H1 (cell line): ENCODE measurements around the gene SCGB3A1. TPM values are rescaled to one million over a fixed set of nuclear protein-coding genes. Genes with fewer than 3 reads are reported as not detected.

Experiments used
- CTCF ChIA-PET: fragments of 300-600 bp; sonication (Branson Sonifier 250); formaldehyde crosslinking; loops from one replicate; lab custom pipeline; 2021; ENCODE audit not compliant: partially characterized antibody; lab: Charles Lee
- POLR2A ChIA-PET: fragments of 300-600 bp; sonication (Branson Sonifier 250); formaldehyde crosslinking; loops from one replicate; lab custom pipeline; 2021; ENCODE audit warnings: inconsistent platforms; ENCODE audit not compliant: partially characterized antibody; lab: Charles Lee
- DNase-seq, 2 experiments: peaks; one replicate each; pipeline versions ENCODE4 v3.0.0 to v3.0.0-alpha.2; 2010 to 2022; ENCODE audit warnings: low spot score in 2 of 2, low read depth in 1 of 2, mixed read lengths in 1 of 2
- FAIRE-seq: peaks from 2 replicates; lab custom pipeline; 2011; peaks lifted over from hg19 to GRCh38; lab: Jason Lieb, UNC
- H2AFZ ChIP-seq: 2 replicates; pipeline ENCODE4 v1.8.1; 2012; ENCODE audit warnings: low read length, inconsistent platforms
- H2AK5ac ChIP-seq: 2 replicates; pipeline ENCODE4 v1.6.1; 2013; ENCODE audit warnings: low read depth, low read length
- H2BK120ac ChIP-seq: replicated peaks from 2 replicates; pipeline ENCODE3; 2013; ENCODE audit warnings: low read depth, low read length, inconsistent platforms
- H2BK12ac ChIP-seq: 2 replicates; pipeline ENCODE4 v1.6.1; 2013; ENCODE audit warnings: low read depth, low read length
- H2BK15ac ChIP-seq: 2 replicates; pipeline ENCODE4 v1.6.1; 2013; ENCODE audit warnings: low read length
- H2BK20ac ChIP-seq: 2 replicates; pipeline ENCODE4 v1.6.1; 2013; ENCODE audit warnings: low read length
- H2BK5ac ChIP-seq: 2 replicates; pipeline ENCODE4 v1.6.1; 2013; ENCODE audit warnings: low read depth, low read length
- H3K14ac ChIP-seq: 2 replicates; pipeline ENCODE4 v1.6.1; 2013; ENCODE audit warnings: inconsistent platforms; ENCODE audit not compliant: insufficient read length
- H3K18ac ChIP-seq: 2 replicates; pipeline ENCODE4 v1.6.1; 2013; ENCODE audit warnings: low read length; ENCODE audit errors: extremely low read depth
- H3K23ac ChIP-seq: 2 replicates; pipeline ENCODE4 v1.6.1; 2013; ENCODE audit warnings: inconsistent platforms; ENCODE audit not compliant: insufficient read length
- H3K23me2 ChIP-seq: 2 replicates; pipeline ENCODE4 v1.6.1; 2013; ENCODE audit warnings: low read depth, low read length
- H3K27ac ChIP-seq: 2 replicates; pipeline ENCODE4 v1.6.1; 2011; ENCODE audit warnings: low read depth, low read length, inconsistent platforms
- H3K27me3 ChIP-seq, 4 experiments: replicated peaks in 1 of 4; 1 replicate in 1 of 4; 2 replicates in 3 of 4; pipeline versions ENCODE4 v1.6.1 to v1.8.1; 2011 to 2013; ENCODE audit warnings: low read length in 3 of 4, mild to moderate bottlenecking in 3 of 4, inconsistent platforms in 2 of 4, mixed read lengths in 2 of 4, moderate library complexity in 1 of 4; ENCODE audit not compliant: control insufficient read depth in 3 of 4, insufficient read depth in 3 of 4; ENCODE audit errors: extremely low read depth in 1 of 4
- H3K36me3 ChIP-seq, 4 experiments: 2 replicates each; pipeline versions ENCODE4 v1.6.1 to v1.8.1; 2011 to 2013; ENCODE audit warnings: mild to moderate bottlenecking in 4 of 4, low read length in 3 of 4, moderate library complexity in 2 of 4, control low read depth in 1 of 4, inconsistent platforms in 1 of 4; ENCODE audit not compliant: insufficient read depth in 4 of 4, control insufficient read depth in 2 of 4
- H3K4ac ChIP-seq: replicated peaks from 2 replicates; pipeline ENCODE3; 2013; ENCODE audit warnings: low read length, low read depth, mixed read lengths, inconsistent platforms; ENCODE audit not compliant: insufficient read length
- H3K4me1 ChIP-seq, 4 experiments: replicated peaks in 1 of 4; 1 replicate in 1 of 4; 2 replicates in 3 of 4; pipeline versions ENCODE4 v1.6.1 to v1.8.1; 2011 to 2013; ENCODE audit warnings: low read length in 3 of 4, inconsistent platforms in 2 of 4, mixed read lengths in 1 of 4; ENCODE audit not compliant: insufficient read depth in 4 of 4, control insufficient read depth in 3 of 4
- H3K4me2 ChIP-seq, 2 experiments: 2 replicates each; pipeline versions ENCODE4 v1.6.1 to v1.8.1; 2011 to 2013; ENCODE audit warnings: low read depth in 2 of 2, low read length in 2 of 2, control low read depth in 1 of 2, inconsistent platforms in 1 of 2, mild to moderate bottlenecking in 1 of 2; ENCODE audit not compliant: insufficient read depth in 1 of 2
- H3K4me3 ChIP-seq, 4 experiments: fragments of 200-600, 300-600 bp in 1 of 4; sonication (generic), shearing (Covaris generic), sonication (Bioruptor Twin) in 1 of 4; 2 replicates each; pipeline versions ENCODE4 v1.5.1 to v1.8.1; 2011 to 2016; ENCODE audit warnings: low read length in 4 of 4, low read depth in 3 of 4, control low read depth in 2 of 4, inconsistent platforms in 2 of 4, mild to moderate bottlenecking in 2 of 4, mixed read lengths in 1 of 4, moderate library complexity in 1 of 4; ENCODE audit not compliant: insufficient read depth in 2 of 4; ENCODE audit errors: extremely low read depth in 1 of 4
- H3K56ac ChIP-seq: replicated peaks from 2 replicates; pipeline ENCODE3; 2013; ENCODE audit warnings: low read depth, mild to moderate bottlenecking, mixed read lengths, low read length, inconsistent platforms; ENCODE audit not compliant: insufficient read length
- H3K79me1 ChIP-seq: 2 replicates; pipeline ENCODE4 v1.6.1; 2013; ENCODE audit warnings: low read depth, low read length, control low read depth
- H3K79me2 ChIP-seq, 2 experiments: 2 replicates each; pipeline versions ENCODE4 v1.6.1 to v1.8.1; 2012 to 2013; ENCODE audit warnings: low read length in 2 of 2, mild to moderate bottlenecking in 2 of 2, inconsistent platforms in 1 of 2; ENCODE audit not compliant: insufficient read depth in 2 of 2, control insufficient read depth in 1 of 2
- H3K9ac ChIP-seq, 4 experiments: replicated peaks in 1 of 4; 1 replicate in 1 of 4; 2 replicates in 3 of 4; pipeline versions ENCODE4 v1.6.1 to v1.8.1; 2011 to 2013; ENCODE audit warnings: low read depth in 3 of 4, low read length in 3 of 4, control low read depth in 2 of 4, mild to moderate bottlenecking in 2 of 4, moderate library complexity in 2 of 4, inconsistent platforms in 1 of 4; ENCODE audit errors: extremely low read depth in 1 of 4
- H3K9me3 ChIP-seq, 2 experiments: 2 replicates each; pipeline versions ENCODE4 v1.6.1 to v1.8.1; 2012 to 2013; ENCODE audit warnings: mild to moderate bottlenecking in 2 of 2, moderate library complexity in 2 of 2, control low read depth in 1 of 2, inconsistent platforms in 1 of 2, low read depth in 1 of 2, low read length in 1 of 2, mixed read lengths in 1 of 2; ENCODE audit not compliant: insufficient read depth in 2 of 2
- H4K20me1 ChIP-seq, 2 experiments: replicated peaks in 1 of 2; 2 replicates each; pipeline versions ENCODE3 to v1.8.1; 2011 to 2013; ENCODE audit warnings: inconsistent platforms in 2 of 2, low read length in 2 of 2, mild to moderate bottlenecking in 1 of 2; ENCODE audit not compliant: insufficient read depth in 2 of 2, control insufficient read depth in 1 of 2
- H4K5ac ChIP-seq: 2 replicates; pipeline ENCODE4 v1.6.1; 2013; ENCODE audit warnings: low read length, low read depth, mixed read lengths, inconsistent platforms; ENCODE audit not compliant: insufficient read length
- H4K8ac ChIP-seq: 2 replicates; pipeline ENCODE4 v1.8.0; 2013; ENCODE audit warnings: mild to moderate bottlenecking, moderate library complexity, low read length, inconsistent platforms; ENCODE audit not compliant: insufficient read depth; ENCODE audit errors: extremely low read depth
- H4K91ac ChIP-seq: replicated peaks from 2 replicates; pipeline ENCODE3; 2013; ENCODE audit warnings: low read length, mixed read lengths, inconsistent platforms; ENCODE audit not compliant: insufficient read length
- EP300 ChIP-seq, 2 experiments: IDR thresholded peaks; 1 replicate in 1 of 2; 2 replicates in 1 of 2; pipeline ENCODE4 v1.6.1; 2011 to 2012; ENCODE audit warnings: low read depth in 2 of 2, low read length in 2 of 2, mild to moderate bottlenecking in 2 of 2, borderline replicate concordance in 1 of 2, inconsistent platforms in 1 of 2, moderate library complexity in 1 of 2
- FOSL1 ChIP-seq: IDR thresholded peaks from 2 replicates; pipeline ENCODE4 v1.6.1; 2011; ENCODE audit warnings: mild to moderate bottlenecking, low read depth, low read length, moderate library complexity; ENCODE audit not compliant: insufficient read depth
- NRF1 ChIP-seq: IDR thresholded peaks from 2 replicates; pipeline ENCODE4 v1.6.1; 2011; ENCODE audit warnings: mild to moderate bottlenecking, low read depth, low read length, improper control_type of control experiment
- SP4 ChIP-seq: IDR thresholded peaks from 2 replicates; pipeline ENCODE4 v1.6.1; 2012; ENCODE audit warnings: low read length, inconsistent platforms
- TAF1 ChIP-seq: IDR thresholded peaks from 2 replicates; pipeline ENCODE4 v1.6.1; 2011; ENCODE audit warnings: mild to moderate bottlenecking, low read depth, low read length
- TBP ChIP-seq: IDR thresholded peaks from 2 replicates; pipeline ENCODE4 v1.6.1; 2011; ENCODE audit warnings: low read depth, low read length, improper control_type of control experiment
- WGBS, 2 experiments: shearing (Covaris generic) in 1 of 2; methylation state at CpG; one replicate each; pipeline versions ENCODE4 v1.1.6 to v1.1.7; 2013 to 2015; ENCODE audit warnings: low lambda C conversion rate in 2 of 2, mixed read lengths in 2 of 2, inconsistent platforms in 1 of 2, low coverage in 1 of 2, missing lambda C conversion rate in 1 of 2; ENCODE audit not compliant: insufficient replicate concordance in 2 of 2, insufficient coverage in 1 of 2, insufficient read length in 1 of 2; ENCODE audit errors: extremely low coverage in 1 of 2, missing lambda C conversion rate in 1 of 2; 5-methylcytosine and 5-hydroxymethylcytosine counted together
- polyA plus RNA-seq, 7 experiments: library from polyadenylated mRNA; depleted of rRNA in 3 of 7; stranded (reverse) in 5 of 7; unstranded in 2 of 7; fragments of >200 nt in 5 of 7; fragments of 200-250 nt in 2 of 7; gene quantifications; 1 replicate in 5 of 7; 2 replicates in 1 of 7; 4 replicates in 1 of 7; pipeline versions ENCODE4 v1.2.1 to v1.2.3, GENCODE V29; 2011 to 2013; ENCODE audit warnings: missing spikeins in 2 of 7, mixed read lengths in 2 of 7
- total RNA-seq: library from RNA; stranded (reverse); fragmentation: NEBNext Ultra II Directional; extraction: Animal tissue kit (Norgen Biotek cat#: 25700); gene quantifications from 2 replicates; pipeline ENCODE4 v1.2.1, GENCODE V29; 2021
- TF ChIP-seq, protein P1 (sequence below): IDR thresholded peaks from 2 replicates; pipeline ENCODE4 v1.6.1; 2012; ENCODE audit warnings: inconsistent platforms
- TF ChIP-seq, protein P2 (sequence below), 3 experiments: IDR thresholded peaks; 1 replicate in 2 of 3; 2 replicates in 1 of 3; pipeline versions ENCODE4 v1.5.1 to v1.6.1; 2011; ENCODE audit warnings: low read length in 3 of 3, mild to moderate bottlenecking in 3 of 3, inconsistent platforms in 2 of 3, low read depth in 1 of 3, moderate library complexity in 1 of 3; ENCODE audit not compliant: insufficient read depth in 1 of 3; ENCODE audit errors: control extremely low read depth in 1 of 3

SCGB3A1 gene
- total and polyA plus RNA-seq, 2 of the 8 experiments (the other 6 are each of a cell fraction or from before 2014, with no cell fraction given) = 0.20 TPM; not detected in 1

DNA sequence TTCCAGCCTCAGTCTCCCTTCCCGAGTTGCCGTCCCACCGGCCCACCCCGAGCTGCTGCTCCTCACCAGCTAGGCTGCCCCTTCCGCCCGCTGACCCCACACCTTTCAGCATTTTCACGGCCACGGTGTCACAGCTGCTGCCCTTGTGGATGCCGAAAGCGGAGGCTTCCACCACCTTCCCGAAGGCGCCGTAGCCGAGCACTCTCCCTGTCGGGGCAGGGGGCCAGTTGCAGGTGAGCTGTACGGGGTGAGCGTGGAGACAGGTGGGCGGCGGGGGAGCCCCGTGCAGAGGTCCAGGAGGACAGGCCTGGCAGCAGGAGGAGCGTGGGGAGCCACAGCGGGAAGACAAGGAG is 28.2 kb upstream of the SCGB3A1 start:
- no peak overlapping the region for H2AFZ ChIP-seq
- H4K5ac ChIP-seq = no peak overlapping the region
- peak overlapping the region; percentile 62 for H4K8ac ChIP-seq
- no peak overlapping the region for H2AK5ac ChIP-seq
- H2BK15ac ChIP-seq = peak overlapping the region; percentile 72; the same call in 1 of the 2 replicates
- H3K56ac ChIP-seq = no peak overlapping the region
- no peak overlapping the region for H3K23ac ChIP-seq
- H3K36me3 ChIP-seq = no peaks in the 10 kb centered on the region
- H4K20me1 ChIP-seq = peaks cover 0 to 2% of the 10 kb centered on the region in 2 experiments
- H3K14ac ChIP-seq = no peak overlapping the region
- H3K23me2 ChIP-seq = peaks cover 4% of the 10 kb centered on the region; the same call in 1 of the 2 replicates
- no peak overlapping the region for H3K27ac ChIP-seq
- no peak overlapping the region for H2BK5ac ChIP-seq
- no peak overlapping the region for H2BK20ac ChIP-seq
- peak overlapping the region in 2 of 4 experiments; percentile 47 to 74; a peak in 3 of 8 replicates for H3K4me3 ChIP-seq
- no peaks in the 10 kb centered on the region for H3K79me1 ChIP-seq
- peak overlapping the region; percentile 78; the same call in 1 of the 2 replicates for H3K18ac ChIP-seq
- H2BK120ac ChIP-seq = no peak overlapping the region
- DNase-seq (no peak), FAIRE-seq (no peak)
- 83% methylated on average over 16 of the region's 22 CpGs; no CpG with 5 or more reads in 1 of the 2 experiments for WGBS, 2 experiments
- no peak overlapping the region for H2BK12ac ChIP-seq
- peak overlapping the region; percentile 61 for H4K91ac ChIP-seq
- no peaks in the 10 kb centered on the region for H3K9me3 ChIP-seq
- no peak overlapping the region for H3K9ac ChIP-seq
- CTCF ChIA-PET = interaction anchor here (0.6 to 4.9 kb wide), 43 partner anchors 9 to 528 kb away, joined by 3 to 52 read pairs (median 4); partner anchors contain the start of gene FLT4
- peak overlapping the region; percentile 87 for H3K4me2 ChIP-seq
- H3K4ac ChIP-seq = no peak overlapping the region
- POLR2A ChIA-PET = interaction anchor here (0.6 to 1.6 kb wide), 8 partner anchors 9 to 1014 kb away, joined by 3 to 6 read pairs (median 3); no protein-coding TSS in a partner anchor
- no peak for TF ChIP-seq SP4
- TF ChIP-seq TAF1 = no peak
- TF ChIP-seq, protein P1, sequence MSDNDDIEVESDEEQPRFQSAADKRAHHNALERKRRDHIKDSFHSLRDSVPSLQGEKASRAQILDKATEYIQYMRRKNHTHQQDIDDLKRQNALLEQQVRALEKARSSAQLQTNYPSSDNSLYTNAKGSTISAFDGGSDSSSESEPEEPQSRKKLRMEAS = no peak
- no peak for TF ChIP-seq NRF1
- TF ChIP-seq FOSL1 = no peak
- TF ChIP-seq, protein P2, sequence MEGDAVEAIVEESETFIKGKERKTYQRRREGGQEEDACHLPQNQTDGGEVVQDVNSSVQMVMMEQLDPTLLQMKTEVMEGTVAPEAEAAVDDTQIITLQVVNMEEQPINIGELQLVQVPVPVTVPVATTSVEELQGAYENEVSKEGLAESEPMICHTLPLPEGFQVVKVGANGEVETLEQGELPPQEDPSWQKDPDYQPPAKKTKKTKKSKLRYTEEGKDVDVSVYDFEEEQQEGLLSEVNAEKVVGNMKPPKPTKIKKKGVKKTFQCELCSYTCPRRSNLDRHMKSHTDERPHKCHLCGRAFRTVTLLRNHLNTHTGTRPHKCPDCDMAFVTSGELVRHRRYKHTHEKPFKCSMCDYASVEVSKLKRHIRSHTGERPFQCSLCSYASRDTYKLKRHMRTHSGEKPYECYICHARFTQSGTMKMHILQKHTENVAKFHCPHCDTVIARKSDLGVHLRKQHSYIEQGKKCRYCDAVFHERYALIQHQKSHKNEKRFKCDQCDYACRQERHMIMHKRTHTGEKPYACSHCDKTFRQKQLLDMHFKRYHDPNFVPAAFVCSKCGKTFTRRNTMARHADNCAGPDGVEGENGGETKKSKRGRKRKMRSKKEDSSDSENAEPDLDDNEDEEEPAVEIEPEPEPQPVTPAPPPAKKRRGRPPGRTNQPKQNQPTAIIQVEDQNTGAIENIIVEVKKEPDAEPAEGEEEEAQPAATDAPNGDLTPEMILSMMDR (IDR thresholded peaks at IDR 0.05; ENCODE audit: control extremely low read depth in 1 of 3, insufficient read depth in 1 of 3, low read depth in 1 of 3, low read length in 3 of 3) = no peak
- TF ChIP-seq TBP = no peak
- no peak for TF ChIP-seq EP300 (IDR thresholded peaks at IDR 0.05; ENCODE audit: borderline replicate concordance in 1 of 2, low read depth in 2 of 2, low read length in 2 of 2)
- H3K4me1 ChIP-seq = peaks cover 0 to 4% (median 1%) of the 10 kb centered on the region in 4 experiments; a peak in 4 of 7 replicates
- H3K79me2 ChIP-seq = no peaks in the 10 kb centered on the region
- peaks cover 0 to 13% (median 7%) of the 10 kb centered on the region in 4 experiments; a peak in 5 of 7 replicates for H3K27me3 ChIP-seq
